Smooth muscle cell of bladder (primary cell): ENCODE results near the gene CD200. TPM values are rescaled to one million over a fixed set of nuclear protein-coding genes. Genes with fewer than 3 reads are reported as not detected.

Experiments
- total RNA-seq: library from RNA; depleted of rRNA; stranded (reverse); fragments of >200 nt; gene quantifications from 2 replicates; pipeline ENCODE4 v1.2.3, GENCODE V29; 2014

Gene CD200, protein sequence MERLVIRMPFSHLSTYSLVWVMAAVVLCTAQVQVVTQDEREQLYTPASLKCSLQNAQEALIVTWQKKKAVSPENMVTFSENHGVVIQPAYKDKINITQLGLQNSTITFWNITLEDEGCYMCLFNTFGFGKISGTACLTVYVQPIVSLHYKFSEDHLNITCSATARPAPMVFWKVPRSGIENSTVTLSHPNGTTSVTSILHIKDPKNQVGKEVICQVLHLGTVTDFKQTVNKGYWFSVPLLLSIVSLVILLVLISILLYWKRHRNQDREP
- 4.0 and 4.8 TPM in 2 replicates for total RNA-seq

GRCh38 chr3:112333002-112333380, at the start of gene CD200:
TSS of gene CD200 (plus strand) at chr3:112333156. CDS start at chr3:112333213, 57 bp downstream.

GRCh38 chr3:112293368-112294321, 39.3 kb upstream of the CD200 start, which contains the start of gene SLC9C1:
TSS of gene SLC9C1 (minus strand) at chr3:112294216. CDS start at chr3:112286791, 7,425 bp downstream.

Other genes starting within 250 kb of the CD200 start
- 5.7 and 10.5 TPM in 2 replicates for gene C3orf52, start 246.8 kb upstream of the CD200 start, total RNA-seq
- not detected in 2 replicates for gene GCSAM, start 199.9 kb upstream of the CD200 start, total RNA-seq
- 0.14 and 0.18 TPM in 2 replicates for gene SLC9C1, start 38.9 kb upstream of the CD200 start, total RNA-seq
- under 0.01 TPM in 1 of 2 replicates, not detected in the other for gene BTLA, start 166.3 kb downstream of the CD200 start, total RNA-seq
- 68.3 and 72.5 TPM in 2 replicates for gene ATG3, start 228.8 kb downstream of the CD200 start, total RNA-seq
- 19.6 and 24.7 TPM in 2 replicates for gene SLC35A5, start 228.9 kb downstream of the CD200 start, total RNA-seq